Measurements from ENCODE around the gene TRPC4.

TRPC4 gene

GRCh38 chr13:37709318-37709717 lies 160.3 kb downstream of the TRPC4 start:
- DNase-seq = no peak
- Mint-ChIP-seq H3K27me3 (no peaks in the 10 kb centered on the region), H3K4me3 (no peak overlapping the region), H3K9me3 (peaks cover 0 to under 1% of the 10 kb centered on the region in 2 donors), H3K4me1 (no peaks in the 10 kb centered on the region), H3K27ac (no peak overlapping the region)
- ATAC-seq = no peak

GRCh38 chr13:37707739-37708500 lies 161.7 kb downstream of the TRPC4 start:
- Mint-ChIP-seq H3K27me3 (no peaks in the 10 kb centered on the region), H3K9me3 (no peaks in the 10 kb centered on the region), H3K27ac (no peak overlapping the region), H3K4me1 (no peaks in the 10 kb centered on the region), H3K4me3 (no peak overlapping the region)
- DNase-seq (no peak), ATAC-seq (no peak)

- no peak for DNase-seq
- Mint-ChIP-seq H3K4me1 (no peaks in the 10 kb centered on the region), H3K27me3 (no peaks in the 10 kb centered on the region), H3K27ac (no peak overlapping the region), H3K4me3 (no peak overlapping the region), H3K9me3 (peaks cover 0 to 6% of the 10 kb centered on the region in 2 donors)
- ATAC-seq = no peak
Observed at GRCh38 chr13:37706041-37706440, 163.5 kb downstream of the TRPC4 start.

- no peak for DNase-seq
Observed at GRCh38 chr13:37701972-37702371, 167.6 kb downstream of the TRPC4 start.

GRCh38 chr13:37701306-37701705 lies 168.3 kb downstream of the TRPC4 start:
- no peak for DNase-seq
- no peak overlapping the region for H3K4me3 Mint-ChIP-seq
- H3K9me3 Mint-ChIP-seq = peaks cover 7% of the 10 kb centered on the region in 2 donors

More at GRCh38 chr13:37701972-37702371, 167.6 kb downstream of the TRPC4 start:
- Mint-ChIP-seq H3K4me3 (no peak overlapping the region), H3K9me3 (peaks cover 4 to 7% of the 10 kb centered on the region in 2 donors), H3K4me1 (no peaks in the 10 kb centered on the region), H3K27me3 (no peaks in the 10 kb centered on the region), H3K27ac (no peak overlapping the region)
- ATAC-seq = no peak

GRCh38 chr13:37700887-37701286 lies 168.7 kb downstream of the TRPC4 start:
- Mint-ChIP-seq H3K4me1 (no peaks in the 10 kb centered on the region), H3K27me3 (no peaks in the 10 kb centered on the region), H3K4me3 (no peak overlapping the region), H3K9me3 (peaks cover 7% of the 10 kb centered on the region in 2 donors), H3K27ac (no peak overlapping the region)
- DNase-seq = no peak
- no peak for ATAC-seq

More at GRCh38 chr13:37701306-37701705, 168.3 kb downstream of the TRPC4 start:
- Mint-ChIP-seq H3K27me3 (no peaks in the 10 kb centered on the region), H3K4me1 (no peaks in the 10 kb centered on the region), H3K27ac (no peak overlapping the region)
- no peak for ATAC-seq

GRCh38 chr13:37695200-37695599 lies 174.4 kb downstream of the TRPC4 start:
- Mint-ChIP-seq H3K4me3 (no peak overlapping the region), H3K4me1 (no peaks in the 10 kb centered on the region), H3K9me3 (peaks cover 0 to 12% of the 10 kb centered on the region in 2 donors), H3K27ac (peak overlapping the region in 1 of 2 donors; percentile 69), H3K27me3 (no peaks in the 10 kb centered on the region)
- ATAC-seq (no peak), DNase-seq (no peak)

GRCh38 chr13:37690361-37690760 lies 179.2 kb downstream of the TRPC4 start:
- no peak overlapping the region for H3K4me3 Mint-ChIP-seq
- peaks cover 0 to 5% of the 10 kb centered on the region in 2 donors for H3K9me3 Mint-ChIP-seq
- DNase-seq (no peak), ATAC-seq (no peak)
- no peak overlapping the region for H3K27ac Mint-ChIP-seq
- H3K4me1 Mint-ChIP-seq = no peaks in the 10 kb centered on the region
- H3K27me3 Mint-ChIP-seq = no peaks in the 10 kb centered on the region

GRCh38 chr13:37686501-37686900 lies 183.1 kb downstream of the TRPC4 start:
- no peaks in the 10 kb centered on the region for H3K4me1 Mint-ChIP-seq
- DNase-seq (no peak), ATAC-seq (no peak)
- H3K27ac Mint-ChIP-seq = no peak overlapping the region
- H3K27me3 Mint-ChIP-seq = no peaks in the 10 kb centered on the region
- no peak overlapping the region for H3K4me3 Mint-ChIP-seq
- H3K9me3 Mint-ChIP-seq = no peaks in the 10 kb centered on the region

GRCh38 chr13:37685206-37685605 lies 184.4 kb downstream of the TRPC4 start:
- H3K4me3 Mint-ChIP-seq = no peak overlapping the region
- ATAC-seq = no peak
- no peak overlapping the region for H3K27ac Mint-ChIP-seq
- no peaks in the 10 kb centered on the region for H3K27me3 Mint-ChIP-seq
- H3K9me3 Mint-ChIP-seq = no peaks in the 10 kb centered on the region
- no peaks in the 10 kb centered on the region for H3K4me1 Mint-ChIP-seq
- DNase-seq = no peak

- Mint-ChIP-seq H3K9me3 (no peaks in the 10 kb centered on the region), H3K4me1 (no peaks in the 10 kb centered on the region), H3K4me3 (no peak overlapping the region), H3K27ac (no peak overlapping the region), H3K27me3 (no peaks in the 10 kb centered on the region)
- ATAC-seq (no peak), DNase-seq (no peak)
Observed at GRCh38 chr13:37682496-37682895, 187.1 kb downstream of the TRPC4 start.

- Mint-ChIP-seq H3K27ac (no peak overlapping the region), H3K27me3 (no peaks in the 10 kb centered on the region), H3K4me1 (no peaks in the 10 kb centered on the region), H3K4me3 (no peak overlapping the region), H3K9me3 (no peaks in the 10 kb centered on the region)
- no peak for DNase-seq
- ATAC-seq = no peak
Observed at GRCh38 chr13:37681281-37682032, 188.1 kb downstream of the TRPC4 start.

GRCh38 chr13:37680137-37680536 lies 189.4 kb downstream of the TRPC4 start:
- DNase-seq (no peak), ATAC-seq (no peak)
- Mint-ChIP-seq H3K27ac (no peak overlapping the region), H3K4me1 (no peaks in the 10 kb centered on the region), H3K27me3 (no peaks in the 10 kb centered on the region), H3K9me3 (no peaks in the 10 kb centered on the region), H3K4me3 (no peak overlapping the region)

GRCh38 chr13:37679043-37679442 lies 190.5 kb downstream of the TRPC4 start:
- H3K4me3 Mint-ChIP-seq = no peak overlapping the region
- no peaks in the 10 kb centered on the region for H3K4me1 Mint-ChIP-seq
- no peak overlapping the region for H3K27ac Mint-ChIP-seq

GRCh38 chr13:37669845-37670244 lies 199.7 kb downstream of the TRPC4 start:
- peaks cover 12 to 18% of the 10 kb centered on the region in 2 donors for H3K9me3 Mint-ChIP-seq
- no peak overlapping the region for H3K4me3 Mint-ChIP-seq
- no peaks in the 10 kb centered on the region for H3K27me3 Mint-ChIP-seq
- H3K4me1 Mint-ChIP-seq = no peaks in the 10 kb centered on the region
- H3K27ac Mint-ChIP-seq = no peak overlapping the region
- ATAC-seq = no peak
- no peak for DNase-seq

More at GRCh38 chr13:37679043-37679442, 190.5 kb downstream of the TRPC4 start:
- DNase-seq = no peak
- H3K9me3 Mint-ChIP-seq = no peaks in the 10 kb centered on the region
- no peak for ATAC-seq
- H3K27me3 Mint-ChIP-seq = no peaks in the 10 kb centered on the region

- Mint-ChIP-seq H3K4me3 (no peak overlapping the region), H3K4me1 (no peaks in the 10 kb centered on the region), H3K27ac (no peak overlapping the region), H3K9me3 (peaks cover 12 to 18% of the 10 kb centered on the region in 2 donors), H3K27me3 (no peaks in the 10 kb centered on the region)
- DNase-seq (no peak), ATAC-seq (no peak)
Observed at GRCh38 chr13:37667702-37668101, 201.9 kb downstream of the TRPC4 start.

Measured in stimulated activated naive CD8-positive, alpha-beta T cell treated with anti-CD3 and anti-CD28 coated beads, Interleukin-15, amount 100 ng/mL, for 72 hours (primary cell).